ENCODE measurements around the gene PPFIA1.

The PPFIA1 gene

DNA sequence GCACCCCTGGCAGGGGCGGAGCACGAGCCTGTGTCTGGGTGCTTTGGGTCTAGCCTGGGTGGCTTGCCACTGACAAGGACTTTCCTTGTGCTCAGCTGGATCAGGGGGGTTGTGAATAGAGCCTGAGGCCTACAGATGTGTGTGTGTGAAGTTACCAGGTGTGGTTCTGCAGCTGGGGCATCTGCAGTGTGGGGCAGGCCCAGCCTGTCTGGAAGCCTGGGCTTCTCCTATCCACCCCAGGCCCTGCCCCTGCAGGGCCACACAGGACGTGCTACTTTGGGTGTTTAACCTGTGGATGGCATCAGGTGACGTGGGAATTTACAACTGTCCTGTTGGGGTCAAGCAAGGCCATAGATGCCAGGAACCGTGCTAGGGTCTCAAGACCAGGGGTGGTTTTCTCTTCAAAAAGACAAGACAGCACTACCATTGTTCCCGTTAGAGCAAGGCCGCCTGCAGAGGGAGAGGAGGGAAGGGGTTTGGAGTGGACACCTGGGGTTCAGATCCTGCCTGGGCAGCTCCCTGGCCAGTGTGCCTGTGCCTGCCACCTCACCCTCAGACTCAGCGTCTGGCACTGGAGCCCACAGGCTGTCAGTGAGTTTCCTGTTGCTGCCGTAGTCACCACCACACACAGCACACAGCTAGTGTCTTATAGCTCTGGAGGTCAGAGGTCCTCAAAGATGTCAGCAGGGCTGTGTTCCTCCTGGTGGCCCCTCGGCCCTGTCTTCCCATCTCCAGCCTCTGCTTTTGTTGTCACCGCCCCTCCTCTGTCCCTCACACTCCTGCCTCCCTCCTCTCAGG is 159.4 kb downstream of the PPFIA1 start:
- DNase-seq (ENCODE audit: low read depth in 1 of 2, low spot score in 1 of 2): no peak
- no peak overlapping the region for H3K4me3 ChIP-seq (replicated peaks; ENCODE audit: insufficient read depth, low read length)

DNA sequence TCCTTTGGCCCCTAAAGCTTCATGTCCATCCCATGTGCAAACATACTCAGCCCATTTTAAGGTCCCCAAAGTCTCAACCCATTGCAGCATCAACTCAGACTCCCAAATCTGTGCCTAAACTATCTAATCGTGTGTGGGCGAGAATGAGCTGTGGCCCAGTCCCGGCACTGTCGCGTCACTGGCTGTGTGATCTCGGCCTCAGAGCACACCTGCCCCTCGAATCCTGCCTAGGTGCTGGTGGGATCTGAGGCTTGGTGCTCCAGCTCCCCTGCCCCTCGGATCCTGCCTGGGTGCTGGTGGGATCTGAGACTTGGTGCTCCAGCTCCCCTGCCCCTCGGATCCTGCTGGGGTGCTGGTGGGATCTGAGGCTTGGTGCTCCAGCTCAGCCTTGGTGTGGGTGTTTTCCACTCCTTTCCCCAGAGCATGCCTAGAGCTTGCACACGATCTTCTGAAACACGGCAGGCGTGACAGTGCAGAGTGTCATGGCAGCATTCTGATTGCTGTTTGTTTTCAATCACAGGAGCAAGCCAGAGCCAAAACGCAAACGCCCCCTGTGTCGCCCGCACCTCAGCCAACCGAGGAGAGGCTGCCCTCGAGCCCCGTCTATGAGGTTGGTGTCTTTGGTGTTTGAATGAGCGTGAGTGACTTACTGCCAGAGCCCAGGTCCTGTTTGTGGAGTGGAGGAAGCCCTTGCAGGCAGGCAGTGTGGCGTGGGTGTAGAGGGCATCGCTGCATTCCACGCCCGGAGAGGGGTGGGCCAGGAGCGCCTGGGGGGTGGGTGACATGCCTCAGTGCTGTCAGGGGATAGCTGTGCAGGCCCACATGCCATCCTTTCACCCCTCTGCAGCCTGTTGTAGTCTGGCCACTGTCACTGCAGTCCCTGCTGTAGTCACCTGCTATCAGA is 160.4 kb downstream of the PPFIA1 start:
- H3K27me3 ChIP-seq (ENCODE audit: insufficient read depth, poor library complexity, severe bottlenecking): peaks cover 15% of the 10 kb centered on the region
- H3K4me3 ChIP-seq (replicated peaks; ENCODE audit: insufficient read depth, low read length): no peak overlapping the region
- no peak for DNase-seq (ENCODE audit: low read depth in 1 of 2, low spot score in 1 of 2)
- TF ChIP-seq GABPA (IDR thresholded peaks at IDR 0.05; ENCODE audit: low read depth) (no peak), POLR2AphosphoS5 (IDR thresholded peaks at IDR 0.05; ENCODE audit: low read depth) (no peak), REST (IDR thresholded peaks at IDR 0.05; ENCODE audit: insufficient replicate concordance, low read depth) (no peak), SPI1 (IDR thresholded peaks at IDR 0.05; ENCODE audit: borderline replicate concordance, low read depth) (no peak), CTCF (IDR thresholded peaks at IDR 0.05; ENCODE audit: insufficient read depth, low read length) (no peak)
- H3K27ac ChIP-seq (replicated peaks): no peak overlapping the region

More for the DNA sequence above, 159.4 kb downstream of the PPFIA1 start:
- peaks cover 19% of the 10 kb centered on the region for H3K27me3 ChIP-seq (ENCODE audit: insufficient read depth, poor library complexity, severe bottlenecking)
- TF ChIP-seq POLR2AphosphoS5 (IDR thresholded peaks at IDR 0.05; ENCODE audit: low read depth): no peak
- TF ChIP-seq SPI1 (IDR thresholded peaks at IDR 0.05; ENCODE audit: borderline replicate concordance, low read depth): no peak
- no peak for TF ChIP-seq REST (IDR thresholded peaks at IDR 0.05; ENCODE audit: insufficient replicate concordance, low read depth)
- TF ChIP-seq GABPA (IDR thresholded peaks at IDR 0.05; ENCODE audit: low read depth): no peak
- TF ChIP-seq CTCF (IDR thresholded peaks at IDR 0.05; ENCODE audit: insufficient read depth, low read length): no peak
- no peak overlapping the region for H3K27ac ChIP-seq (replicated peaks)

GRCh38 chr11:70431611-70432010 is 161.1 kb downstream of the PPFIA1 start:
- H3K27ac ChIP-seq (replicated peaks): no peak overlapping the region
- H3K4me3 ChIP-seq (replicated peaks; ENCODE audit: insufficient read depth, low read length): no peak overlapping the region
- no peak for TF ChIP-seq SPI1 (IDR thresholded peaks at IDR 0.05; ENCODE audit: borderline replicate concordance, low read depth)
- TF ChIP-seq REST (IDR thresholded peaks at IDR 0.05; ENCODE audit: insufficient replicate concordance, low read depth): no peak
- TF ChIP-seq CTCF (IDR thresholded peaks at IDR 0.05; ENCODE audit: insufficient read depth, low read length): no peak
- no peak for TF ChIP-seq POLR2AphosphoS5 (IDR thresholded peaks at IDR 0.05; ENCODE audit: low read depth)
- TF ChIP-seq GABPA (IDR thresholded peaks at IDR 0.05; ENCODE audit: low read depth): no peak

More at GRCh38 chr11:70431611-70432010, 161.1 kb downstream of the PPFIA1 start:
- H3K27me3 ChIP-seq (ENCODE audit: insufficient read depth, poor library complexity, severe bottlenecking): peaks cover 17% of the 10 kb centered on the region
- no peak for DNase-seq (ENCODE audit: low read depth in 1 of 2, low spot score in 1 of 2)

Data from HL-60 (cell line).